Spleen (tissue), 11 donors: Measurements from ENCODE around the gene TNPO1. TPM values are rescaled to one million over a fixed set of nuclear protein-coding genes. Genes with fewer than 3 reads are reported as not detected.

ENCODE experiments used
- DNase-seq: peaks from one replicate; pipeline ENCODE4 v3.0.0-alpha.2; 2020
- H3K27ac ChIP-seq, 8 donors: fragments of 200-600 bp; sonication (generic) in 7 of 8; 1 replicate in 4 of 8; 2 replicates in 4 of 8; pipeline versions ENCODE4 v1.5.0 to v1.8.0; 2016 to 2021; ENCODE audit warnings: inconsistent platforms in 4 of 8, mild to moderate bottlenecking in 4 of 8, moderate library complexity in 1 of 8
- H3K27me3 ChIP-seq, 7 donors: fragments of 200-600 bp; sonication (generic) in 6 of 7; replicated peaks in 1 of 7; 1 replicate in 4 of 7; 2 replicates in 3 of 7; pipeline versions ENCODE4 v1.5.0 to v1.8.0; 2016 to 2021; ENCODE audit warnings: inconsistent platforms in 3 of 7, mild to moderate bottlenecking in 1 of 7
- H3K36me3 ChIP-seq, 6 donors: fragments of 200-600 bp; sonication (generic) in 5 of 6; 1 replicate in 4 of 6; 2 replicates in 2 of 6; pipeline versions ENCODE4 v1.5.0 to v1.8.0; 2016 to 2021; ENCODE audit warnings: inconsistent platforms in 2 of 6
- H3K4me1 ChIP-seq, 6 donors: fragments of 200-600 bp; sonication (generic) in 5 of 6; 1 replicate in 3 of 6; 2 replicates in 3 of 6; pipeline versions ENCODE4 v1.5.0 to v1.8.0; 2016 to 2021; ENCODE audit warnings: inconsistent platforms in 3 of 6
- H3K4me3 ChIP-seq, 8 donors: fragments of 200-600 bp; sonication (generic) in 7 of 8; 1 replicate in 4 of 8; 2 replicates in 4 of 8; pipeline versions ENCODE4 v1.5.0 to v1.8.0; 2016 to 2021; ENCODE audit warnings: inconsistent platforms in 4 of 8, mild to moderate bottlenecking in 4 of 8, moderate library complexity in 2 of 8
- H3K9me3 ChIP-seq, 8 donors: fragments of 200-600 bp; sonication (generic) in 7 of 8; 1 replicate in 4 of 8; 2 replicates in 4 of 8; pipeline versions ENCODE4 v1.5.0 to v1.8.0; 2016 to 2021; ENCODE audit warnings: inconsistent platforms in 4 of 8
- POLR2A ChIP-seq, 3 donors: fragments of 450-650 bp; IDR thresholded peaks; one replicate each; pipeline ENCODE4 v1.5.1; 2017; ENCODE audit warnings: antibody characterized with exemption in 3 of 3, mild to moderate bottlenecking in 1 of 3
- POLR2AphosphoS5 ChIP-seq, 3 donors: sonication (generic); formaldehyde crosslinking; IDR thresholded peaks; one replicate each; pipeline ENCODE4 v1.5.1; 2017; ENCODE audit warnings: antibody characterized with exemption in 3 of 3
- WGBS, 5 donors: extraction: QIAGEN DNeasy Blood & Tissue Kit in 3 of 5; methylation state at CpG; one replicate each; pipeline versions ENCODE4 v1.1.5 to v1.1.7; 2013 to 2018; 5-methylcytosine and 5-hydroxymethylcytosine counted together
- intact Hi-C: fragments of 100-400 bp; cut with DNase I; formaldehyde crosslinking; loops from one replicate; pipeline ENCODE4 v1.15.0; 2023; ENCODE audit warnings: low total_unique reads
- polyA plus RNA-seq, 3 donors: library from polyadenylated mRNA; stranded (reverse); fragments of 200-250 nt; gene quantifications; one replicate each; pipeline ENCODE4 v1.2.1, GENCODE V29; 2013
- total RNA-seq, 7 donors: library from RNA; depleted of rRNA in 3 of 7; stranded (reverse); fragments of >200 nt in 3 of 7; fragmentation: NEBNext Ultra II Directional in 4 of 7; extraction: Animal tissue kit (Norgen Biotek cat#: 25700) in 4 of 7; gene quantifications; one replicate each; pipeline versions ENCODE4 v1.1.0 to v1.2.1, GENCODE V29; 2016 to 2021
- TF ChIP-seq, protein P1 (sequence below), 11 experiments: fragments of 200-600 bp in 7 of 11; fragments of 450-650 bp in 4 of 11; sonication (generic) in 4 of 11; IDR thresholded peaks in 8 of 11; conservative IDR thresholded peaks in 3 of 11; 1 replicate in 7 of 11; 2 replicates in 4 of 11; pipeline versions ENCODE4 v1.4.0 to v1.8.0; 2016 to 2021; ENCODE audit warnings: antibody characterized with exemption in 11 of 11, inconsistent platforms in 4 of 11, mild to moderate bottlenecking in 1 of 11
- donor health status: healthy with polysubstance abuse.
- donor health status: DM: no; HTN: no; CAD: no; lungs with moderate emphysema.
- donor health status: DM: no; HTN: no; CAD: no.
- donor health status: Bipolar disorder and iron deficiency.
- donor health status: healthy.
- donor health status: DM: no; HTN: no; CAD: no.
- donor health status: DM: yes; HTN: yes; CAD: no.

TNPO1 gene
- total and polyA plus RNA-seq, 10 donors = 5.7 to 192 (median 85.7) TPM

GRCh38 chr5:72829707-72830106, 13.2 kb downstream of the TNPO1 start:
- H3K27me3 ChIP-seq = no peaks in the 10 kb centered on the region
- intact Hi-C loops = no loop called here
- H3K9me3 ChIP-seq = no peaks in the 10 kb centered on the region
- H3K36me3 ChIP-seq = peaks cover 0 to 8% (median 0%) of the 10 kb centered on the region in 6 donors
- TF ChIP-seq, protein P1, sequence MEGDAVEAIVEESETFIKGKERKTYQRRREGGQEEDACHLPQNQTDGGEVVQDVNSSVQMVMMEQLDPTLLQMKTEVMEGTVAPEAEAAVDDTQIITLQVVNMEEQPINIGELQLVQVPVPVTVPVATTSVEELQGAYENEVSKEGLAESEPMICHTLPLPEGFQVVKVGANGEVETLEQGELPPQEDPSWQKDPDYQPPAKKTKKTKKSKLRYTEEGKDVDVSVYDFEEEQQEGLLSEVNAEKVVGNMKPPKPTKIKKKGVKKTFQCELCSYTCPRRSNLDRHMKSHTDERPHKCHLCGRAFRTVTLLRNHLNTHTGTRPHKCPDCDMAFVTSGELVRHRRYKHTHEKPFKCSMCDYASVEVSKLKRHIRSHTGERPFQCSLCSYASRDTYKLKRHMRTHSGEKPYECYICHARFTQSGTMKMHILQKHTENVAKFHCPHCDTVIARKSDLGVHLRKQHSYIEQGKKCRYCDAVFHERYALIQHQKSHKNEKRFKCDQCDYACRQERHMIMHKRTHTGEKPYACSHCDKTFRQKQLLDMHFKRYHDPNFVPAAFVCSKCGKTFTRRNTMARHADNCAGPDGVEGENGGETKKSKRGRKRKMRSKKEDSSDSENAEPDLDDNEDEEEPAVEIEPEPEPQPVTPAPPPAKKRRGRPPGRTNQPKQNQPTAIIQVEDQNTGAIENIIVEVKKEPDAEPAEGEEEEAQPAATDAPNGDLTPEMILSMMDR (IDR thresholded peaks at IDR 0.05 in 8 of 11, conservative IDR thresholded peaks at IDR 0.05 in 3 of 11) = no peak
- TF ChIP-seq POLR2AphosphoS5 (IDR thresholded peaks at IDR 0.05) = no peak
- TF ChIP-seq POLR2A (IDR thresholded peaks at IDR 0.05) = no peak
- H3K27ac ChIP-seq = no peak overlapping the region
- H3K4me1 ChIP-seq = peaks cover 0 to 4% (median 0%) of the 10 kb centered on the region in 6 donors
- no peak for DNase-seq
- no peak overlapping the region for H3K4me3 ChIP-seq

- Histone ChIP-seq H3K27ac (no peak overlapping the region), H3K36me3 (peaks cover 0 to 8% (median 0%) of the 10 kb centered on the region in 6 donors), H3K27me3 (no peaks in the 10 kb centered on the region), H3K9me3 (no peaks in the 10 kb centered on the region), H3K4me3 (no peak overlapping the region), H3K4me1 (peaks cover 0 to 4% (median 0%) of the 10 kb centered on the region in 6 donors)
- TF ChIP-seq POLR2AphosphoS5 (IDR thresholded peaks at IDR 0.05) (no peak), POLR2A (IDR thresholded peaks at IDR 0.05) (no peak)
- TF ChIP-seq, protein P1 (IDR thresholded peaks at IDR 0.05 in 8 of 11, conservative IDR thresholded peaks at IDR 0.05 in 3 of 11) = no peak
- 83 to 94% (median 93%) methylated on average over 2 of the region's 2 CpGs for WGBS, 5 donors
- no peak for DNase-seq
- intact Hi-C loops = no loop called here
Measured at GRCh38 chr5:72830362-72830761, 13.9 kb downstream of the TNPO1 start.

- DNase-seq = no peak
- no peak overlapping the region for H3K4me3 ChIP-seq
- peaks cover 0 to 16% (median 0%) of the 10 kb centered on the region in 6 donors for H3K4me1 ChIP-seq
- no peaks in the 10 kb centered on the region for H3K36me3 ChIP-seq
- H3K27me3 ChIP-seq = no peaks in the 10 kb centered on the region
- H3K9me3 ChIP-seq = no peaks in the 10 kb centered on the region
- no peak for TF ChIP-seq POLR2A (IDR thresholded peaks at IDR 0.05)
- TF ChIP-seq, protein P1 (IDR thresholded peaks at IDR 0.05 in 8 of 11, conservative IDR thresholded peaks at IDR 0.05 in 3 of 11) = no peak
- TF ChIP-seq POLR2AphosphoS5 (IDR thresholded peaks at IDR 0.05) = no peak
- intact Hi-C loops = no loop called here
- WGBS, 5 donors = 95 to 98% (median 96%) methylated on average over 4 of the region's 4 CpGs
- H3K27ac ChIP-seq = no peak overlapping the region
Measured at GRCh38 chr5:72831685-72832084, 15.2 kb downstream of the TNPO1 start.

- Histone ChIP-seq H3K4me3 (no peak overlapping the region), H3K27ac (peak overlapping the region in 2 of 8 donors; percentile 53 to 62), H3K4me1 (peaks cover 0 to 31% (median 5%) of the 10 kb centered on the region in 6 donors), H3K9me3 (no peaks in the 10 kb centered on the region), H3K27me3 (no peaks in the 10 kb centered on the region), H3K36me3 (no peaks in the 10 kb centered on the region)
- DNase-seq = no peak
- intact Hi-C loops = no loop called here
- TF ChIP-seq, protein P1 (IDR thresholded peaks at IDR 0.05 in 8 of 11, conservative IDR thresholded peaks at IDR 0.05 in 3 of 11) = no peak
- TF ChIP-seq POLR2AphosphoS5 (IDR thresholded peaks at IDR 0.05) (no peak), POLR2A (IDR thresholded peaks at IDR 0.05) (no peak)
- WGBS, 5 donors = 44 to 82% (median 64%) methylated on average over 2 of the region's 2 CpGs
Measured at GRCh38 chr5:72834924-72835323, 18.5 kb downstream of the TNPO1 start.
